Upper lobe of left lung (tissue), 6 donors: ENCODE results near the gene COPS6. TPM values are rescaled to one million over a fixed set of nuclear protein-coding genes. Genes with fewer than 3 reads are reported as not detected.
A peak's percentile ranks its signal among the peaks of the same experiment; 100 is the strongest.
"Not testable (repeated sequence)": the region's sequence is repeated elsewhere in the genome, so short reads cannot be mapped to it uniquely, and the experiment has no call there.

ENCODE experiments used
- ATAC-seq, 2 donors: fragments of 200-7000 bp; cut with Tn5 transposase; one replicate each; pipeline ENCODE4 v1.9.1; 2022; ENCODE audit warnings: mild to moderate bottlenecking in 2 of 2, moderate library complexity in 2 of 2; ENCODE audit not compliant: low FRiP score in 2 of 2
- DNase-seq, 2 donors: peaks; one replicate each; pipeline ENCODE4 v3.0.0-alpha.2; 2019 to 2020
- H3K27ac ChIP-seq, 4 donors: fragments of 200-600 bp; sonication (generic); one replicate each; pipeline ENCODE4 v1.5.1; 2016 to 2019
- H3K27me3 ChIP-seq, 4 donors: fragments of 200-600 bp; sonication (generic); one replicate each; pipeline ENCODE4 v1.5.1; 2017 to 2019
- H3K36me3 ChIP-seq, 4 donors: fragments of 200-600 bp; sonication (generic); one replicate each; pipeline ENCODE4 v1.5.1; 2016 to 2019
- H3K4me1 ChIP-seq, 4 donors: fragments of 200-600 bp; sonication (generic); one replicate each; pipeline ENCODE4 v1.5.1; 2018 to 2019
- H3K4me3 ChIP-seq, 4 donors: fragments of 200-600 bp; sonication (generic); one replicate each; pipeline ENCODE4 v1.5.1; 2017 to 2019; ENCODE audit warnings: mild to moderate bottlenecking in 2 of 4, moderate library complexity in 1 of 4
- H3K9me3 ChIP-seq, 4 donors: fragments of 200-600 bp; sonication (generic); one replicate each; pipeline ENCODE4 v1.5.1; 2018 to 2019
- CTCF ChIP-seq, 6 experiments: fragments of 450-650 bp in 4 of 6; fragments of 200-600 bp in 2 of 6; sonication (generic) in 2 of 6; IDR thresholded peaks; one replicate each; pipeline ENCODE4 v1.5.1; 2016 to 2019; ENCODE audit warnings: antibody characterized with exemption in 6 of 6
- EP300 ChIP-seq, 4 donors: sonication (generic); formaldehyde crosslinking; IDR thresholded peaks; one replicate each; pipeline ENCODE4 v1.5.1; 2017; ENCODE audit warnings: antibody characterized with exemption in 4 of 4, control low read depth in 2 of 4
- POLR2A ChIP-seq, 4 donors: fragments of 450-650 bp; IDR thresholded peaks; one replicate each; pipeline ENCODE4 v1.5.1; 2016 to 2017; ENCODE audit warnings: antibody characterized with exemption in 4 of 4, mild to moderate bottlenecking in 2 of 4
- POLR2AphosphoS5 ChIP-seq, 2 donors: sonication (generic); formaldehyde crosslinking; IDR thresholded peaks; one replicate each; pipeline ENCODE4 v1.5.1; 2017; ENCODE audit warnings: antibody characterized with exemption in 2 of 2
- WGBS, 2 donors: methylation state at CpG; one replicate each; pipeline ENCODE4 v1.1.5; 2017 to 2018; 5-methylcytosine and 5-hydroxymethylcytosine counted together
- total RNA-seq, 6 donors: library from RNA; depleted of rRNA in 4 of 6; stranded (reverse); fragments of >200 nt in 4 of 6; gene quantifications; one replicate each; pipeline versions ENCODE4 v1.1.0 to v1.2.1, GENCODE V29; 2016 to 2021
- donor health status: DM: no; HTN: no; CAD: no; lungs with moderate emphysema.
- donor health status: DM: no; HTN: yes; CAD: no; lungs with severe emphysema.

Gene COPS6
- total RNA-seq, 6 donors from 2014 or later, result 23.4 to 217 (median 53.9) TPM

GRCh38 chr7:100128637-100128963 lies 39.8 kb downstream of the COPS6 start:
- no peak overlapping the region for H3K27ac ChIP-seq
- TF ChIP-seq POLR2AphosphoS5 (IDR thresholded peaks at IDR 0.05) (no peak), POLR2A (IDR thresholded peaks at IDR 0.05) (no peak), EP300 (IDR thresholded peaks at IDR 0.05) (no peak), CTCF (IDR thresholded peaks at IDR 0.05) (no peak)

DNA sequence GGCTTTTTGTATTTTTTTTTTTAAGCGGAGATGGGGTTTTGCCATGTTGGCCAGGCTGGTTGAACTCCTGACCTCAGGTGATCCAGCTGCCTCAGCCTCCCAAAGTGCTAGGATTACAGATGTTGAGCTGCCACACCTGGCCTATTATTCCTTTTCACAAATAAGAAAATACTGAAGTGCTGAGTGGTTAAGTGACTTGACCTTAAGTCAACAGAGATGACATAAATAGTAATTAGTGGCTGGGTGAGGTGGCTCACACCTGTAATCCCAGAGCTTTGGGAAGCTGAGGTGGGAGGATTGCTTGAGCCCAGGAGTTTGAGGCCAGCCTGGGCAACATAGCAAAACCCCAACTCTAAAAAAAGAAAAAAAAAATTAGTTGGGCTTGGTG lies 41.4 kb downstream of the COPS6 start:
- not testable (repeated sequence) for H3K27me3 ChIP-seq, H3K36me3 ChIP-seq, DNase-seq, H3K27ac ChIP-seq, ATAC-seq, H3K4me3 ChIP-seq, H3K9me3 ChIP-seq
- WGBS, 2 donors, result 100% methylated on average over 1 of the region's 1 CpG
- H3K4me1 ChIP-seq, result peaks cover 18 to 34% (median 28%) of the 10 kb centered on the region in 4 donors

More at GRCh38 chr7:100128637-100128963, 39.8 kb downstream of the COPS6 start:
- WGBS, 2 donors, result 63% methylated on average over 1 of the region's 1 CpG
- ATAC-seq (no peak), DNase-seq (no peak)
- Histone ChIP-seq H3K4me1 (peaks cover 18 to 40% (median 28%) of the 10 kb centered on the region in 4 donors), H3K36me3 (no peaks in the 10 kb centered on the region), H3K9me3 (no peaks in the 10 kb centered on the region), H3K4me3 (no peak overlapping the region), H3K27me3 (no peaks in the 10 kb centered on the region)

DNA sequence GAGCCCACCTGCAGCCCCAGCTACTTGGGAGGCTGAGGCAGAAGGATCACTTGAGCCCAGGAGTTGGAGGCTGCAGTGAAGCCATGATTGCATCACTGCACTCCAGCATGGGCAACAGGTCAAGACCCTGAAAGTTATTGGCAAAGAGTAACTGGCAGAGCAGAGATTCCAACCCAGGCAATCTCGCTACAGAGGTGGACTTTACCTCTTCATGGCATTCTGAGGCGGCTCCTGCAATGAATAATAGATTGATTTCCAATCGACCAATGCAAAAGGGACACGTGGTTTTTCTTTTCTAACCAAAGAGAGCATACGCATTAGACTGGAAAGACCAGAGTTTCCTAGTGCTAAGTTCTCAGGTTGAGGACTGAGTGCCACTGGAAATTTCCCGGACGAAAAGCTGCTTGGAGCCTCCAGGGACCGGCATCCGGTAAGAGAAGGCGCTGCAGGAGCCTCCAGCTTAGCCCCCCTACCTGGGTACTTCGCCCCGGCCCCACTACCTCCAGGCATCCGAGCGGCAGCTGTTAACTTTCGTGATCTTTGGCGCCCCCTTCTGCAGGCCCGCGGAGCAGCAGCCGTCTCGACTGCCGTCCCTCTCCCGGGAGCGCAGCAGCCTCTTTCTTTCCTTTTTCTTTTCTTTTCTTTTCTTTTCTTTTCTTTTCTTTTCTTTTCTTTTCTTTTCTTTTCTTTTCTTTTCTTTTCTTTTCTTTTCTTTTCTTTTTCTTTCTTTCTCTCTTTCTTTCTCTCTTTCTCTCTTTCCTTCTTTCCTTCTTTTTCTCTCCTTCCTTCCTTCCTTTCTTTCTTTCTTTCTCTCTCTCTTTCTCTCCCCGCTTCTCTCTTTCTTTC lies 42.1 kb downstream of the COPS6 start:
- DNase-seq (peak; percentile 81 to 94), ATAC-seq (peak in 1 of 2 donors; percentile 37)
- no peaks in the 10 kb centered on the region for H3K9me3 ChIP-seq
- TF ChIP-seq POLR2AphosphoS5 (IDR thresholded peaks at IDR 0.05) (no peak), CTCF (IDR thresholded peaks at IDR 0.05) (peak; percentile 70 to 87 (median 80))
- no peaks in the 10 kb centered on the region for H3K27me3 ChIP-seq
- H3K27ac ChIP-seq, result no peak overlapping the region
- no peaks in the 10 kb centered on the region for H3K36me3 ChIP-seq
- H3K4me1 ChIP-seq, result peaks cover 14 to 28% (median 25%) of the 10 kb centered on the region in 4 donors
- peak overlapping the region in 2 of 4 donors; percentile 13 for H3K4me3 ChIP-seq
- WGBS, 2 donors, result 13 to 15% methylated on average over 24 of the region's 24 CpGs

GRCh38 chr7:100132126-100132525 lies 43.4 kb downstream of the COPS6 start:
- no peak overlapping the region for H3K4me3 ChIP-seq
- DNase-seq (no peak), ATAC-seq (no peak)
- no peaks in the 10 kb centered on the region for H3K36me3 ChIP-seq
- H3K27me3 ChIP-seq, result no peaks in the 10 kb centered on the region
- H3K9me3 ChIP-seq, result no peaks in the 10 kb centered on the region
- H3K27ac ChIP-seq, result no peak overlapping the region
- TF ChIP-seq CTCF (IDR thresholded peaks at IDR 0.05), result no peak
- TF ChIP-seq POLR2A (IDR thresholded peaks at IDR 0.05), result no peak
- no peak for TF ChIP-seq POLR2AphosphoS5 (IDR thresholded peaks at IDR 0.05)
- no peak for TF ChIP-seq EP300 (IDR thresholded peaks at IDR 0.05)
- peaks cover 11 to 21% (median 20%) of the 10 kb centered on the region in 4 donors for H3K4me1 ChIP-seq
- 67 to 68% methylated on average over 7 of the region's 7 CpGs for WGBS, 2 donors

- ATAC-seq, result peak; percentile 86 to 90
- DNase-seq, result peak in 1 of 2 donors; percentile 57
- Histone ChIP-seq H3K27ac (no peak overlapping the region), H3K4me3 (no peak overlapping the region), H3K36me3 (no peaks in the 10 kb centered on the region), H3K9me3 (no peaks in the 10 kb centered on the region), H3K27me3 (no peaks in the 10 kb centered on the region), H3K4me1 (peaks cover 11 to 19% (median 17%) of the 10 kb centered on the region in 4 donors)
- TF ChIP-seq CTCF (IDR thresholded peaks at IDR 0.05) (peak; percentile 69 to 87 (median 78)), POLR2A (IDR thresholded peaks at IDR 0.05) (no peak)
- 15 to 25% methylated on average over 3 of the region's 3 CpGs for WGBS, 2 donors
Observed at GRCh38 chr7:100132697-100133151, 44.0 kb downstream of the COPS6 start.
